BLaER1 treated with 17β-estradiol and CSF1 and Interleukin-3, amounts not matched to agents 10 nM and 100 nM (cell line): ENCODE data around the gene CROCC.
"Not testable (repeated sequence)": the region's sequence is repeated elsewhere in the genome, so short reads cannot be mapped to it uniquely, and the experiment has no call there.

Source experiments
- H3K27ac ChIP-seq, 11 experiments: shearing (Covaris generic); formaldehyde crosslinking; 2 replicates each; pipeline ENCODE4 v1.8.1; 2022
- H3K27me3 ChIP-seq, 11 experiments: shearing (Covaris generic); formaldehyde crosslinking; 2 replicates each; pipeline ENCODE4 v1.8.1; 2022
- H3K36me3 ChIP-seq, 11 experiments: shearing (Covaris generic); formaldehyde crosslinking; 2 replicates each; pipeline ENCODE4 v1.8.1; 2022
- H3K4me1 ChIP-seq, 10 experiments: shearing (Covaris generic); formaldehyde crosslinking; 2 replicates each; pipeline ENCODE4 v1.8.1; 2022
- H3K4me2 ChIP-seq, 11 experiments: shearing (Covaris generic); formaldehyde crosslinking; 2 replicates each; pipeline ENCODE4 v1.8.1; 2022
- H3K4me3 ChIP-seq, 10 experiments: shearing (Covaris generic); formaldehyde crosslinking; 2 replicates each; pipeline ENCODE4 v1.8.1; 2022
- H3K9ac ChIP-seq, 11 experiments: shearing (Covaris generic); formaldehyde crosslinking; 2 replicates each; pipeline ENCODE4 v1.8.1; 2022
- H3K9me3 ChIP-seq, 11 experiments: shearing (Covaris generic); formaldehyde crosslinking; replicated peaks in 1 of 11; 2 replicates each; pipeline ENCODE4 v1.8.1; 2022
- H4K20me1 ChIP-seq, 11 experiments: shearing (Covaris generic); formaldehyde crosslinking; 2 replicates each; pipeline ENCODE4 v1.8.1; 2022
- Cebpa-rat ChIP-seq, 11 experiments: shearing (Covaris generic); IDR thresholded peaks; 2 replicates each; pipeline ENCODE4 v1.8.1; 2022

The CROCC gene

GRCh38 chr1:16921391-16922185, at the start of gene CROCC:
CROCC (plus strand) TSS chr1:16921931; CDS start chr1:16922019, 88 bp downstream.
- peaks cover 25 to 41% (median 34%) of the 10 kb centered on the region in 10 experiments for H3K4me1 ChIP-seq
- H3K36me3 ChIP-seq = no peaks in the 10 kb centered on the region
- H3K27ac ChIP-seq = peak within 1 kb of the TSS in 2 of 11 experiments; percentile 10 to 21; a peak in 1 of 22 replicates
- H4K20me1 ChIP-seq = peaks cover 0 to 37% (median 5%) of the 10 kb centered on the region in 11 experiments; a peak in 11 of 22 replicates
- H3K9me3 ChIP-seq = no peaks in the 10 kb centered on the region
- no peaks in the 10 kb centered on the region for H3K27me3 ChIP-seq
- TF ChIP-seq Cebpa-rat (IDR thresholded peaks at IDR 0.05) = peak in 1 of 11 experiments; percentile 5; a peak in 1 of 22 replicates
- H3K9ac ChIP-seq = peak within 1 kb of the TSS in 10 of 11 experiments; percentile 1 to 47 (median 32); a peak in 13 of 22 replicates
- H3K4me3 ChIP-seq = peak within 1 kb of the TSS in 7 of 10 experiments; percentile 11 to 49 (median 20); a peak in 10 of 20 replicates
- peak within 1 kb of the TSS; percentile 77 to 93 (median 86) for H3K4me2 ChIP-seq

- not testable (repeated sequence) for H3K4me2 ChIP-seq, H4K20me1 ChIP-seq, H3K9ac ChIP-seq, H3K4me3 ChIP-seq, H3K27ac ChIP-seq, H3K36me3 ChIP-seq
- Histone ChIP-seq H3K27me3 (peaks cover 19 to 47% (median 36%) of the 10 kb centered on the region in 11 experiments), H3K9me3 (peaks cover 0 to 21% (median 14%) of the 10 kb centered on the region in 11 experiments; a peak in 15 of 22 replicates), H3K4me1 (peaks cover 0 to 27% (median 14%) of the 10 kb centered on the region in 10 experiments; a peak in 11 of 20 replicates)
These were observed 49.3 kb upstream of the CROCC start for GRCh38 chr1:16872152-16873075.

GRCh38 chr1:16873076-16873879, 48.5 kb upstream of the CROCC start:
- not testable (repeated sequence) for H3K27ac ChIP-seq, H3K36me3 ChIP-seq, H4K20me1 ChIP-seq, H3K9ac ChIP-seq
- H3K9me3 ChIP-seq = peaks cover 0 to 21% (median 14%) of the 10 kb centered on the region in 11 experiments; a peak in 15 of 22 replicates
- H3K4me2 ChIP-seq = peak overlapping the region; percentile 26 to 69 (median 59); a peak in 20 of 22 replicates
- H3K4me1 ChIP-seq = peaks cover 0 to 24% (median 14%) of the 10 kb centered on the region in 10 experiments; a peak in 11 of 20 replicates
- peaks cover 19 to 47% (median 36%) of the 10 kb centered on the region in 11 experiments for H3K27me3 ChIP-seq
- peak overlapping the region in 2 of 10 experiments; percentile 32 to 39; a peak in 3 of 20 replicates for H3K4me3 ChIP-seq

- not testable (repeated sequence) for H3K36me3 ChIP-seq, H3K4me3 ChIP-seq, H3K4me2 ChIP-seq, H4K20me1 ChIP-seq, H3K9ac ChIP-seq, H3K27ac ChIP-seq
- Histone ChIP-seq H3K9me3 (peaks cover 0 to 21% (median 14%) of the 10 kb centered on the region in 11 experiments; a peak in 15 of 22 replicates), H3K27me3 (peaks cover 19 to 47% (median 36%) of the 10 kb centered on the region in 11 experiments), H3K4me1 (peaks cover 0 to 17% (median 14%) of the 10 kb centered on the region in 10 experiments; a peak in 11 of 20 replicates)
These were observed 46.6 kb upstream of the CROCC start for GRCh38 chr1:16874968-16875765.

GRCh38 chr1:16881742-16882141, 40.0 kb upstream of the CROCC start:
- H3K36me3 ChIP-seq, H3K27ac ChIP-seq, H3K4me2 ChIP-seq: not testable (repeated sequence)

GRCh38 chr1:16882986-16883385, 38.7 kb upstream of the CROCC start:
- H3K4me1 ChIP-seq = no peaks in the 10 kb centered on the region
- no peak overlapping the region for H3K4me3 ChIP-seq
- H3K27ac ChIP-seq = no peak overlapping the region
- H3K36me3 ChIP-seq = no peaks in the 10 kb centered on the region
- no peaks in the 10 kb centered on the region for H4K20me1 ChIP-seq
- no peak overlapping the region for H3K4me2 ChIP-seq
- peaks cover 0 to 29% (median 14%) of the 10 kb centered on the region in 11 experiments; a peak in 18 of 22 replicates for H3K27me3 ChIP-seq
- H3K9me3 ChIP-seq = no peaks in the 10 kb centered on the region
- no peak overlapping the region for H3K9ac ChIP-seq
- no peak for TF ChIP-seq Cebpa-rat (IDR thresholded peaks at IDR 0.05)

More at GRCh38 chr1:16881742-16882141, 40.0 kb upstream of the CROCC start:
- H4K20me1 ChIP-seq, H3K9me3 ChIP-seq, H3K4me1 ChIP-seq, H3K9ac ChIP-seq, H3K4me3 ChIP-seq: not testable (repeated sequence)
- peaks cover 0 to 17% (median 3%) of the 10 kb centered on the region in 11 experiments; a peak in 15 of 22 replicates for H3K27me3 ChIP-seq

- not testable (repeated sequence) for H3K9me3 ChIP-seq, H4K20me1 ChIP-seq, H3K27ac ChIP-seq, H3K4me1 ChIP-seq, H3K4me2 ChIP-seq, H3K36me3 ChIP-seq, H3K4me3 ChIP-seq, H3K9ac ChIP-seq
- H3K27me3 ChIP-seq = peaks cover 8 to 44% (median 28%) of the 10 kb centered on the region in 11 experiments
These were observed 37.2 kb upstream of the CROCC start for GRCh38 chr1:16884487-16884886.
